HG02973 (cell line): Measurements from ENCODE around the gene IKBKE.

Source experiments
- ATAC-seq: cut with Tn5 transposase; IDR thresholded peaks from one replicate; pipeline ENCODE4 v1.9.1; 2021; ENCODE audit warnings: moderate library complexity; ENCODE audit not compliant: unreplicated experiment

IKBKE gene

DNA sequence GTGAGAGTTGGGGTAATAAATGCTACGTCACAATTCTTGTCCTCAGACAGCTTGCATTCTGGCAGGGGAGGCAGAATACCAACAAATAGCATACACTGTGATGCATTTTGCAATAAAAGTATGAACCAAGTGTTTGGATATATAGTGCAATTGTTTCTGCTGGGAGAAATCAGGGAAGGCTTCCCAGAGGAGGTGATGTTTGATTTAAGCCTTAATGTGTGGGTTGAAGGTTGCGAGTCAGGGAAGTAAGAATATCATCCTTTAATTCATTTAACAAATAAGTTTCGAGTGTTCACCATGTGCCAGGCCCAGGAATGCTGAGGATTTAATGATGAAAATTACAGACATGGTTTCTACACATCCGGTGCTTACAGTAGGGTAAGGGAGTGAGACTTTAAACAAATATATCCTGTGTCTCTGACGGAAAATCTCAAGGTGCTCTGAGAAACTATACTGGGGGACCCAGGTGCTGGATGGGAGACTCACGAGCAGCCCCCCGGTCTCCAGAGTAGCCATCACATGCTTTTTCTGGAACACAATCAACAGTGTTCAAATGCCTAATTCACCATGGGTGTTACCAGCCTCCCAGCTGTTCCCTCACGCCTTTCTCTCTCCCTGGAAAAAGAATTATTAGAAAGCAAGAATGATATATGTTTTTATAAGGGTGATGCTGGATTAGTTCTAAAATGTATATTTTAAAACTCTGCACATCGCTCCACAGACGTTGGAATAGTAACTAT, 68.8 kb downstream of the IKBKE start:
- ATAC-seq = no peak

- no peak for ATAC-seq
Measured at GRCh38 chr1:206540044-206540780, 69.9 kb downstream of the IKBKE start.

DNA sequence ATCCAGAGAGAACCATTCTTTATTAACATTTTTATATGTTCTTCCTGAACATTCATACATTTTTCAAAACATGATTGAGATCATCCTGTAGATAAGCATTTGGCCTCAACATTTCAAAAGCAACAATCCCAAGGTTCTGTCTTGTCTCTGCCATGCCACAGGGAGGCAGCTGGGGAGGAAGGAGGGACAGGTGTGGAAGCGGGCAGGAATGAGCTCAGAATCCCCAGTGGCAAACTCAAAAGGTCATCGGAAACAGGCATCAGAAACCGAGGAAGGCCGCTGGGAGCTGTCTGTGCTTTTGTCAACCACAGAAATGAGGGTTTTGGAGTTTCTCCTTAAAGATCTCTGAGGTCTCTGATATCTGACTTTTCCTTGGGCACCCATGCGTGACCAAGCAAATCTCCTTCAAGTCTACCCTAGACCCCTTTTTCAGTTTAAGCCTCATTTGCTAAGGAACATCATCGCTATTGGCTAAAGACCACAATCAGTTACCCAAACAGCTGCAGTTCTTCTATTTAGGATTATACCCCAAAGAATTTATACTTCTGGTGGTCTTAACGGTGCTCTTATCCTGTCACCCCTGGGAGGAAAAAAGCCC, 71.1 kb downstream of the IKBKE start:
- no peak for ATAC-seq

GRCh38 chr1:206544562-206545257, 74.4 kb downstream of the IKBKE start:
- ATAC-seq = no peak

DNA sequence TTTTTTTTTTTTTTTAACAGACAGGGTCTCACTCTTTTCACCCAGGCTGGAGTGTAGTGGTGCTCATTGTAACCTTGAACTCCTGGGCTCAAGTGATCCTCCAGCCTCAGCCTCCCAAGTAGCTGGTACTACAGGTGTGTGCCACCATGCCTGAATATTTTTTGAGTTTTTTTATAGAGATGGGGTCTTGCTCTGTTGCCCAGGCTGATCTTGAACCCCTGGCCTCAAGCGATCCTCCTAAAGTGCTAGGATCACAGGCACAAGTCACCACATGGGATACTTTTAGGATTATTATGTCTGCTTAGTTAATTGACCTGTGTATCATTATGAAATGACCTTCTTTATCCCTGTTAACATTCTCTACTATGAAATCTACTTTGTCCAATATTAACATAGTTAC, 75.1 kb downstream of the IKBKE start:
- no peak for ATAC-seq
